Panc1 (cell line): ENCODE measurements around the gene MYO6. TPM values are rescaled to one million over a fixed set of nuclear protein-coding genes. Genes with fewer than 3 reads are reported as not detected.

ENCODE experiments used
- ATAC-seq: fragments of 200-7000 bp; cut with Tn5 transposase; 2 replicates; pipeline ENCODE4 v1.9.1; 2020; ENCODE audit warnings: mild to moderate bottlenecking, moderate library complexity
- BruUV-seq: library from RNA; stranded (reverse); fragments of 400-500 nt; replicated peaks from 2 replicates; lab custom pipeline; 2021; lab: Mats Ljungman, UMichigan
- CTCF ChIA-PET: fragments of 300-600 bp; sonication (Branson Sonifier 250); formaldehyde crosslinking; loops from one replicate; lab custom pipeline; 2022; ENCODE audit warnings: antibody characterized with exemption; lab: Charles Lee
- POLR2A ChIA-PET: fragments of 300-600 bp; sonication (Branson Sonifier 250); formaldehyde crosslinking; loops from one replicate; lab custom pipeline; 2022; ENCODE audit warnings: antibody characterized with exemption; lab: Charles Lee
- DNase-seq: peaks from one replicate; pipeline ENCODE4 v3.0.0-alpha.2; 2010; ENCODE audit warnings: low read depth, low spot score
- H3K27ac ChIP-seq: 2 replicates; pipeline ENCODE4 v1.5.1; 2011; ENCODE audit warnings: mild to moderate bottlenecking, low read length, inconsistent platforms
- H3K27me3 ChIP-seq: fragments of 200-500 bp; sonication (Bioruptor generic); 2 replicates; pipeline ENCODE4 v1.6.0; 2014; ENCODE audit warnings: low read length, inconsistent platforms; ENCODE audit not compliant: control insufficient read depth, insufficient read depth
- H3K36me3 ChIP-seq: fragments of 200-500 bp; sonication (Bioruptor generic); 2 replicates; pipeline ENCODE4 v1.5.1; 2014; ENCODE audit warnings: inconsistent platforms, mild to moderate bottlenecking, low read length, moderate library complexity; ENCODE audit not compliant: control insufficient read depth, insufficient read depth
- H3K4me1 ChIP-seq: 2 replicates; pipeline ENCODE4 v1.5.1; 2011; ENCODE audit warnings: inconsistent platforms, mild to moderate bottlenecking, low read length, moderate library complexity; ENCODE audit not compliant: control insufficient read depth, insufficient read depth
- H3K4me3 ChIP-seq, 2 experiments: 2 replicates each; pipeline ENCODE4 v1.5.1; 2011 to 2012; ENCODE audit warnings: low read depth in 2 of 2, low read length in 2 of 2, mild to moderate bottlenecking in 2 of 2, inconsistent platforms in 1 of 2, moderate library complexity in 1 of 2
- H3K9me3 ChIP-seq: fragments of 200-500 bp; sonication (Bioruptor generic); 2 replicates; pipeline ENCODE4 v1.5.1; 2014; ENCODE audit warnings: low read depth, mild to moderate bottlenecking, inconsistent platforms, low read length, moderate library complexity; ENCODE audit not compliant: control insufficient read depth, insufficient read depth
- POLR2AphosphoS5 ChIP-seq: IDR thresholded peaks from 2 replicates; pipeline ENCODE4 v1.6.1; 2012; ENCODE audit warnings: mild to moderate bottlenecking, low read depth, low read length, moderate library complexity
- REST ChIP-seq, 2 experiments: IDR thresholded peaks; 2 replicates each; pipeline ENCODE4 v1.6.1; 2011 to 2012; ENCODE audit warnings: low read depth in 2 of 2, control low read depth in 1 of 2, low read length in 1 of 2, mild to moderate bottlenecking in 1 of 2, moderate library complexity in 1 of 2; ENCODE audit not compliant: insufficient read depth in 1 of 2
- SIN3A ChIP-seq: IDR thresholded peaks from 2 replicates; pipeline ENCODE4 v1.6.1; 2012; ENCODE audit warnings: low read depth, mild to moderate bottlenecking, low read length, moderate library complexity, borderline replicate concordance; ENCODE audit not compliant: insufficient read depth
- TCF7L2 ChIP-seq: IDR thresholded peaks from 2 replicates; pipeline ENCODE4 v1.6.1; 2011; ENCODE audit warnings: mild to moderate bottlenecking, low read depth, low read length, inconsistent platforms
- in situ Hi-C: cut with HindIII; loops from 2 replicates; pipeline ENCODE4 v1.10.0; 2016; ENCODE audit warnings: low sequenced_read_pairs, low pct_unique_long_range_greater_than_20kb
- intact Hi-C: fragments of 100-400 bp; cut with micrococcal nuclease; formaldehyde crosslinking; loops from one replicate; pipeline ENCODE4 v1.10.0; 2022; ENCODE audit not compliant: unreplicated experiment
- total RNA-seq: library from RNA; stranded (reverse); gene quantifications from one replicate; pipeline ENCODE4 v1.2.1, GENCODE V29; 2021; ENCODE audit not compliant: unreplicated experiment
- TF ChIP-seq, protein P1 (sequence below): fragments of 450-650 bp; IDR thresholded peaks from 2 replicates; pipeline ENCODE4 v1.5.1; 2017; ENCODE audit warnings: mild to moderate bottlenecking

Gene MYO6
- total RNA-seq, 1 experiment from 2014 or later, result 52.3 TPM

DNA sequence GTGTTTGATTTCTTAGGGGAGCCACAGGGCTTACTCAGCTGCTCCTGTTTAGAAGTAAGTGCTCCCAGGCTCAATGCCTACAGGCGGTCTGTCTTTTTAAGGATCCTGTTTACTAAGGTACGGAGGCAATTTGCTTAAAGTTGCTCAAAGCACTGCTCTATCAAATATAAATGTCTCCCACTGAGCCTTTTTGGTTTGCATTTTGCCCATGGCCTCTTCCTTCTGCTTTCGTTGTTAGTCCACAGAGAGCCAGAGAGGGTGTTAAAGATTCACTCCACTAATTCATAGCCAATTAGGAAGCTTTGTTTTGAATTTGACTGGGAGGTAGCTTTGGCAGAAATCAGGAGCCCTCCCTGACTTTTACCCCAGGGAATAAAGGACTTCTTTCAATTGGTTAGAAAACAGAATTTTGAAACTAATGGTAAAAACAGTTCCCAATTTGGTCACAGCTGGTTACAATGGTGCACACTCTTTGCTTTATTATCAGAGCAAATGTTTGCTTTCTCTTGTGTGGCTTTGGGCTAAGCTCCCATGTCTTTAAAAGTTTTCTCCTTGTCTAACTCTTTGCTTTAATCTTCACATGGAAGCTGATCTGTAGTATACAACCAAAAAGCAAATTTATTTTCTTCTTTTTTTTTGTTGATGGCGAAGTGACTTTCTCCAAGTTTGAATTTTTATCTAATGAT lies 197.2 kb downstream of the MYO6 start:
- no peak for ATAC-seq
- POLR2A ChIA-PET, result no interaction called here
- TF ChIP-seq, protein P1, sequence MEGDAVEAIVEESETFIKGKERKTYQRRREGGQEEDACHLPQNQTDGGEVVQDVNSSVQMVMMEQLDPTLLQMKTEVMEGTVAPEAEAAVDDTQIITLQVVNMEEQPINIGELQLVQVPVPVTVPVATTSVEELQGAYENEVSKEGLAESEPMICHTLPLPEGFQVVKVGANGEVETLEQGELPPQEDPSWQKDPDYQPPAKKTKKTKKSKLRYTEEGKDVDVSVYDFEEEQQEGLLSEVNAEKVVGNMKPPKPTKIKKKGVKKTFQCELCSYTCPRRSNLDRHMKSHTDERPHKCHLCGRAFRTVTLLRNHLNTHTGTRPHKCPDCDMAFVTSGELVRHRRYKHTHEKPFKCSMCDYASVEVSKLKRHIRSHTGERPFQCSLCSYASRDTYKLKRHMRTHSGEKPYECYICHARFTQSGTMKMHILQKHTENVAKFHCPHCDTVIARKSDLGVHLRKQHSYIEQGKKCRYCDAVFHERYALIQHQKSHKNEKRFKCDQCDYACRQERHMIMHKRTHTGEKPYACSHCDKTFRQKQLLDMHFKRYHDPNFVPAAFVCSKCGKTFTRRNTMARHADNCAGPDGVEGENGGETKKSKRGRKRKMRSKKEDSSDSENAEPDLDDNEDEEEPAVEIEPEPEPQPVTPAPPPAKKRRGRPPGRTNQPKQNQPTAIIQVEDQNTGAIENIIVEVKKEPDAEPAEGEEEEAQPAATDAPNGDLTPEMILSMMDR, result no peak
- TF ChIP-seq POLR2AphosphoS5 (no peak), SIN3A (no peak), TCF7L2 (no peak), REST (IDR thresholded peaks at IDR 0.05; ENCODE audit: insufficient read depth in 1 of 2, low read depth in 2 of 2, low read length in 1 of 2) (no peak)
- BruUV-seq, result no TSS peak
- DNase-seq, result no peak
- Histone ChIP-seq H3K27ac (no peak overlapping the region), H3K36me3 (no peaks in the 10 kb centered on the region), H3K4me3 (no peak overlapping the region), H3K9me3 (no peaks in the 10 kb centered on the region), H3K4me1 (no peaks in the 10 kb centered on the region), H3K27me3 (no peaks in the 10 kb centered on the region)
- intact Hi-C loops (no loop called here), in situ Hi-C loops (no loop called here)
- CTCF ChIA-PET, result no interaction called here

DNA sequence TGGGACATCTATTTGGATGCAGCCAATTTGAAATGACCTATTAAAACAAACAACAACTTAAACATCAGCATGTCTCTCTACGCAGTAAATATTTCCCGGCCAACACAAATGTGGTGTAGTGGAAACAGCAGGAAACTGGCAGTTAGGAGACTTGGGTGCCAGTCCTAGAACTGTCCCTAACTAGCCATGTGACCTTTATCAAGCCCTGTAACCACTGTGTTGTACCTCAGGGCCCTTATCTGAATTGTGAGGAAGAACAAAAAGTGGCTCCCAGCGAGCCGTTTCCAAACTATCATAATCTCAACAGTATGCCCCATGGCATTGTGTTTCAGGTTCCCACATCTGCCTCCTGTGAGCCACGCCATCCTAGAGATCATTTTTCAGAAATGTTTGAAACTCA lies 198.9 kb downstream of the MYO6 start:
- ChIA-PET POLR2A (no interaction called here), CTCF (no interaction called here)
- Histone ChIP-seq H3K36me3 (no peaks in the 10 kb centered on the region), H3K4me1 (no peaks in the 10 kb centered on the region), H3K27ac (no peak overlapping the region), H3K4me3 (no peak overlapping the region), H3K27me3 (no peaks in the 10 kb centered on the region), H3K9me3 (no peaks in the 10 kb centered on the region)
- intact Hi-C loops (no loop called here), in situ Hi-C loops (no loop called here)
- no peak for ATAC-seq
- no peak for TF ChIP-seq SIN3A
- TF ChIP-seq POLR2AphosphoS5, result no peak
- no peak for TF ChIP-seq REST (IDR thresholded peaks at IDR 0.05; ENCODE audit: insufficient read depth in 1 of 2, low read depth in 2 of 2, low read length in 1 of 2)
- TF ChIP-seq, protein P1, result no peak
- TF ChIP-seq TCF7L2, result no peak
- no TSS peak for BruUV-seq
- DNase-seq, result no peak
